OCI-LY1 (cell line): ENCODE measurements around the gene SMARCC2.

Experiments
- H2AFZ ChIP-seq: fragments of 200-600 bp; sonication (generic), shearing (Covaris generic); 2 replicates; pipeline ENCODE4 v1.6.0; 2014; ENCODE audit warnings: antibody characterized with exemption, mild to moderate bottlenecking, low read length
- H3F3A ChIP-seq: fragments of 200-600 bp; sonication (generic), shearing (Covaris generic); 2 replicates; pipeline ENCODE4 v1.6.0; 2014; ENCODE audit warnings: mild to moderate bottlenecking, antibody characterized with exemption, low read length, moderate library complexity; ENCODE audit not compliant: insufficient read depth
- H3K27ac ChIP-seq: fragments of 200-600 bp; sonication (generic); 2 replicates; pipeline ENCODE4 v1.5.1; 2014; ENCODE audit warnings: low read length, mixed run types, mild to moderate bottlenecking, low read depth; ENCODE audit not compliant: poor library complexity, severe bottlenecking
- H3K27me3 ChIP-seq: fragments of 200-600 bp; sonication (generic); 2 replicates; pipeline ENCODE4 v1.6.0; 2014; ENCODE audit warnings: antibody characterized with exemption, mild to moderate bottlenecking, low read length, moderate library complexity; ENCODE audit not compliant: insufficient read depth
- H3K36me3 ChIP-seq: fragments of 200-600 bp; sonication (generic); 2 replicates; pipeline ENCODE4 v1.6.1; 2014; ENCODE audit warnings: mild to moderate bottlenecking, antibody characterized with exemption, low read length, moderate library complexity, mixed read lengths; ENCODE audit not compliant: insufficient read depth
- H3K4me1 ChIP-seq: fragments of 200-600 bp; sonication (generic); 2 replicates; pipeline ENCODE4 v1.5.1; 2014; ENCODE audit warnings: mild to moderate bottlenecking, low read length, moderate library complexity; ENCODE audit not compliant: insufficient read depth, severe bottlenecking
- H3K4me2 ChIP-seq: fragments of 200-600 bp; sonication (generic), shearing (Covaris generic); 2 replicates; pipeline ENCODE4 v1.6.1; 2014; ENCODE audit warnings: low read length
- H3K4me3 ChIP-seq: fragments of 200-600 bp; sonication (generic); 2 replicates; pipeline ENCODE4 v1.5.1; 2014; ENCODE audit warnings: low read length, low read depth, mild to moderate bottlenecking, mixed read lengths; ENCODE audit not compliant: poor library complexity, severe bottlenecking
- H3K79me2 ChIP-seq: fragments of 200-600 bp; shearing (Covaris generic); 2 replicates; pipeline ENCODE4 v1.6.1; 2016; ENCODE audit warnings: mixed run types, low read length, mixed read lengths; ENCODE audit not compliant: insufficient read depth
- H3K9ac ChIP-seq: fragments of 200-600 bp; sonication (generic), shearing (Covaris generic); 2 replicates; pipeline ENCODE4 v1.6.1; 2014; ENCODE audit warnings: mild to moderate bottlenecking, low read length, mixed read lengths
- H3K9me2 ChIP-seq: fragments of 200-600 bp; sonication (generic), shearing (Covaris generic); 2 replicates; pipeline ENCODE4 v1.6.1; 2014; ENCODE audit warnings: low read depth, mild to moderate bottlenecking, low read length, mixed read lengths
- H3K9me3 ChIP-seq: fragments of 200-600 bp; shearing (Covaris generic); 2 replicates; pipeline ENCODE4 v1.6.1; 2014; ENCODE audit warnings: low read length, mixed read lengths
- H4K20me1 ChIP-seq: fragments of 200-600 bp; sonication (generic), shearing (Covaris generic); 2 replicates; pipeline ENCODE4 v1.6.0; 2016; ENCODE audit warnings: mild to moderate bottlenecking, low read length; ENCODE audit not compliant: insufficient read depth
- EZH2 ChIP-seq: fragments of 200-600 bp; sonication (generic), shearing (Covaris generic); IDR thresholded peaks from 2 replicates; pipeline ENCODE4 v1.8.0; 2017; ENCODE audit warnings: borderline replicate concordance, mixed run types, mild to moderate bottlenecking, antibody characterized with exemption, low read length, moderate library complexity, mixed read lengths
- TF ChIP-seq, protein P1 (sequence below): fragments of 200-600 bp; sonication (generic), shearing (Covaris generic); IDR thresholded peaks from 2 replicates; pipeline ENCODE4 v1.5.1; 2017; ENCODE audit warnings: mild to moderate bottlenecking, antibody characterized with exemption, low read length, moderate library complexity, mixed read lengths

SMARCC2 gene

DNA sequence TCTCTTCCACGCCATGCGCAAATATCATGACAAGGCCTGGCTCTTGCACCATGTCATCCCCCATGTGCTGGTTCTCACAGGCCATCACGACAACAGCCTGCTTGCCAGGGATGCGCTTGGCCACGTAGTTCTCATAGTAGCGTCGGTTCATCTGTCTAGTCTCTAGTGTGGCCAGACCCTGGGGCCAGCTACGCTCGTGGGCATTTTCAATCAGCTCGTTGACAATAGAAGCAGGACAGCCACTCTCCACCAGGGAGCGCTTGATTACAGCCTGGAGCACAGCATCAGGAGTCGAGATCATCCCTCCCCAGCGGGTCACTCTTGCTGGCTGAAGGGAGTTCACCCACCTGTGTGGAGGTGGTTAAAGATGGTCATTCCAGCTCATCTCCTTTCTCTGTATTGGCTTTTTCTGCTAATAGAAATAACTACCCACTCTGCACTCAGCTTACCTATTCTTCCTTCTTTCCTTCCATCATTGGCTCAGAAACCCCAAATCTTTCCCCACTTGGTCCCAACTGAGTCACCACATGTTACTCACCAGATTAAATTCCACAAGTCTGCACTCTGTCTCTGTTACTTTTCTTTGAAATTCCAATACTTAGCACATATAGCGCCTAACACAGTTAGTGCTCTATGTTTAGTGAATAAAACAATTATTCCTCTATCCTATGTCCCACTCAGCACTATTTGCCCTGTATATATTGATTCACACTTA, 17.3 kb upstream of the SMARCC2 start:
- no peaks in the 10 kb centered on the region for H3F3A ChIP-seq
- no peaks in the 10 kb centered on the region for H3K9me2 ChIP-seq
- no peaks in the 10 kb centered on the region for H3K9me3 ChIP-seq
- TF ChIP-seq, protein P1, sequence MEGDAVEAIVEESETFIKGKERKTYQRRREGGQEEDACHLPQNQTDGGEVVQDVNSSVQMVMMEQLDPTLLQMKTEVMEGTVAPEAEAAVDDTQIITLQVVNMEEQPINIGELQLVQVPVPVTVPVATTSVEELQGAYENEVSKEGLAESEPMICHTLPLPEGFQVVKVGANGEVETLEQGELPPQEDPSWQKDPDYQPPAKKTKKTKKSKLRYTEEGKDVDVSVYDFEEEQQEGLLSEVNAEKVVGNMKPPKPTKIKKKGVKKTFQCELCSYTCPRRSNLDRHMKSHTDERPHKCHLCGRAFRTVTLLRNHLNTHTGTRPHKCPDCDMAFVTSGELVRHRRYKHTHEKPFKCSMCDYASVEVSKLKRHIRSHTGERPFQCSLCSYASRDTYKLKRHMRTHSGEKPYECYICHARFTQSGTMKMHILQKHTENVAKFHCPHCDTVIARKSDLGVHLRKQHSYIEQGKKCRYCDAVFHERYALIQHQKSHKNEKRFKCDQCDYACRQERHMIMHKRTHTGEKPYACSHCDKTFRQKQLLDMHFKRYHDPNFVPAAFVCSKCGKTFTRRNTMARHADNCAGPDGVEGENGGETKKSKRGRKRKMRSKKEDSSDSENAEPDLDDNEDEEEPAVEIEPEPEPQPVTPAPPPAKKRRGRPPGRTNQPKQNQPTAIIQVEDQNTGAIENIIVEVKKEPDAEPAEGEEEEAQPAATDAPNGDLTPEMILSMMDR = peak; percentile 86
- TF ChIP-seq EZH2 = no peak
- H3K9ac ChIP-seq = peak overlapping the region; percentile 66; the same call in 1 of the 2 replicates
- no peaks in the 10 kb centered on the region for H3K79me2 ChIP-seq
- H3K27ac ChIP-seq = peak overlapping the region; percentile 99
- no peaks in the 10 kb centered on the region for H4K20me1 ChIP-seq
- H3K4me3 ChIP-seq = peak overlapping the region; percentile 45
- H3K4me1 ChIP-seq = peaks cover 58% of the 10 kb centered on the region
- no peak overlapping the region for H2AFZ ChIP-seq
- H3K4me2 ChIP-seq = peak overlapping the region; percentile 69; the same call in 1 of the 2 replicates
- H3K27me3 ChIP-seq = no peaks in the 10 kb centered on the region
- peaks cover 53% of the 10 kb centered on the region for H3K36me3 ChIP-seq

DNA sequence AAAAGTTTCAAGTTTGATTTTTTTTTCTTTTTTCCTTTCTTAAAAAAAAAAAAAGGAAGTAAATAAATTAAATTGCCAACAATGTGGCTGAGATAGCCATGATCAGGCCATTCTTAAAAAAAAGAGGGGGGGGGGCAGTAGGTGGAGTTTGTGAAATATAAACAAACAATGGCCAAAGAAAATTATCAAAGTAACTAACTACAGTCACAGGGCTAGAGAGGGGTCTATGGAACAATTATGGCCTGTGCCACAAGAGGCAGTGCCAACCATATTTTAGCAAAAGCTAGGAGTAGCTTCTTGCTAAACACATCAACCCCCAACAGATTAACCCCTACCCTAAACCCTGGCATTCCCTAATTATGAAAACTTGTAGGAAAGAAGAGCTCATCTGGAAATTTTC, 16.2 kb upstream of the SMARCC2 start:
- no peaks in the 10 kb centered on the region for H3K79me2 ChIP-seq
- no peak overlapping the region; the same call in 1 of the 2 replicates for H3K4me2 ChIP-seq
- H2AFZ ChIP-seq = no peak overlapping the region
- peaks cover 51% of the 10 kb centered on the region for H3K4me1 ChIP-seq
- peaks cover 47% of the 10 kb centered on the region for H3K36me3 ChIP-seq
- no peak overlapping the region for H3K4me3 ChIP-seq
- TF ChIP-seq, protein P1 = peak; percentile 20; the same call in 1 of the 2 replicates
- TF ChIP-seq EZH2 = no peak
- no peaks in the 10 kb centered on the region for H3F3A ChIP-seq
- peak overlapping the region; percentile 99 for H3K27ac ChIP-seq
- H3K9me2 ChIP-seq = no peaks in the 10 kb centered on the region
- H3K27me3 ChIP-seq = no peaks in the 10 kb centered on the region
- no peaks in the 10 kb centered on the region for H4K20me1 ChIP-seq
- no peak overlapping the region; the same call in 1 of the 2 replicates for H3K9ac ChIP-seq
- H3K9me3 ChIP-seq = no peaks in the 10 kb centered on the region

DNA sequence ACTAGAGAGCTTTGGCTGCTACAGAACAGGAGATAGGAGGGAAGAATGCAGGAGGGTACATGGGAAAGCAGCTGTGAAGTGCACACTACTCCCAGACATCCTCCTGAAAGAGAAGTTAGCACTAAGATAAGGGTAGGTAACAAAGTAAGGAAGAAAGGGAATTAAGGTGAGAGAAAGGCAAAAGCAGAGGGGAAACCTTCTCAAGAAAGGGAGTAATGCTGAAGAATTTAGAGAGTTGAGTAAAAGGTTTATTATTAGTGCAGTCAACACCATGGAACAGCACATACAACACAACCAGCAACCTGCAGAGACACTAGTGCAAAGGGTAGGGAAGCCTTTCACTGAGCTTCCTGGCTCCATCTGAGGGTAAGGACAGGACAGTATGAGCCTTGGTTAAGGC, 15.0 kb upstream of the SMARCC2 start:
- Histone ChIP-seq H3K27ac (peak overlapping the region; percentile 54), H3K9ac (no peak overlapping the region), H3K27me3 (no peaks in the 10 kb centered on the region), H4K20me1 (no peaks in the 10 kb centered on the region), H3K4me2 (no peak overlapping the region), H3K79me2 (no peaks in the 10 kb centered on the region), H3K9me2 (no peaks in the 10 kb centered on the region), H3K4me3 (no peak overlapping the region), H2AFZ (no peak overlapping the region), H3K9me3 (no peaks in the 10 kb centered on the region), H3F3A (no peaks in the 10 kb centered on the region), H3K4me1 (peaks cover 41% of the 10 kb centered on the region), H3K36me3 (peaks cover 37% of the 10 kb centered on the region)
- TF ChIP-seq, protein P1 = no peak
- no peak for TF ChIP-seq EZH2
